ENCODE measurements around the gene CFAP100.

The CFAP100 gene

GRCh38 chr3:126401611-126402160, 7.0 kb downstream of the CFAP100 start:
- DNase-seq, result no peak
- no peaks in the 10 kb centered on the region for H3K4me1 ChIP-seq (ENCODE audit: control insufficient read depth, insufficient read depth, low read length, poor library complexity, severe bottlenecking)
- H3K4me3 ChIP-seq (ENCODE audit: insufficient read depth, low read depth, low read length, poor library complexity, severe bottlenecking), result no peak overlapping the region

GRCh38 chr3:126402178-126402577, 7.5 kb downstream of the CFAP100 start:
- DNase-seq, result no peak
- no peaks in the 10 kb centered on the region for H3K9me3 ChIP-seq (ENCODE audit: control insufficient read depth, low read length)
- H3K27me3 ChIP-seq (replicated peaks; ENCODE audit: control insufficient read depth, insufficient read depth, low read length, poor library complexity, severe bottlenecking), result no peaks in the 10 kb centered on the region
- H3K4me1 ChIP-seq (ENCODE audit: control insufficient read depth, insufficient read depth, low read length, poor library complexity, severe bottlenecking), result no peaks in the 10 kb centered on the region
- H3K36me3 ChIP-seq (ENCODE audit: control insufficient read depth, insufficient read depth, low read length), result no peaks in the 10 kb centered on the region
- H3K4me3 ChIP-seq (ENCODE audit: insufficient read depth, low read depth, low read length, poor library complexity, severe bottlenecking), result no peak overlapping the region
- no peak overlapping the region for H3K27ac ChIP-seq (ENCODE audit: insufficient read depth, low read length, poor library complexity, severe bottlenecking)

More at GRCh38 chr3:126401611-126402160, 7.0 kb downstream of the CFAP100 start:
- H3K27me3 ChIP-seq (replicated peaks; ENCODE audit: control insufficient read depth, insufficient read depth, low read length, poor library complexity, severe bottlenecking), result no peaks in the 10 kb centered on the region
- H3K9me3 ChIP-seq (ENCODE audit: control insufficient read depth, low read length), result no peaks in the 10 kb centered on the region
- no peak overlapping the region for H3K27ac ChIP-seq (ENCODE audit: insufficient read depth, low read length, poor library complexity, severe bottlenecking)
- H3K36me3 ChIP-seq (ENCODE audit: control insufficient read depth, insufficient read depth, low read length), result no peaks in the 10 kb centered on the region

GRCh38 chr3:126402666-126403302, 8.1 kb downstream of the CFAP100 start:
- no peaks in the 10 kb centered on the region for H3K27me3 ChIP-seq (replicated peaks; ENCODE audit: control insufficient read depth, insufficient read depth, low read length, poor library complexity, severe bottlenecking)
- no peak overlapping the region for H3K27ac ChIP-seq (ENCODE audit: insufficient read depth, low read length, poor library complexity, severe bottlenecking)
- DNase-seq, result no peak
- no peaks in the 10 kb centered on the region for H3K36me3 ChIP-seq (ENCODE audit: control insufficient read depth, insufficient read depth, low read length)
- no peaks in the 10 kb centered on the region for H3K9me3 ChIP-seq (ENCODE audit: control insufficient read depth, low read length)
- no peak overlapping the region for H3K4me3 ChIP-seq (ENCODE audit: insufficient read depth, low read depth, low read length, poor library complexity, severe bottlenecking)
- no peaks in the 10 kb centered on the region for H3K4me1 ChIP-seq (ENCODE audit: control insufficient read depth, insufficient read depth, low read length, poor library complexity, severe bottlenecking)

GRCh38 chr3:126406389-126407296, 11.9 kb downstream of the CFAP100 start:
- no peak for DNase-seq
- no peaks in the 10 kb centered on the region for H3K36me3 ChIP-seq (ENCODE audit: control insufficient read depth, insufficient read depth, low read length)
- H3K9me3 ChIP-seq (ENCODE audit: control insufficient read depth, low read length), result no peaks in the 10 kb centered on the region
- H3K4me3 ChIP-seq (ENCODE audit: insufficient read depth, low read depth, low read length, poor library complexity, severe bottlenecking), result no peak overlapping the region
- H3K27ac ChIP-seq (ENCODE audit: insufficient read depth, low read length, poor library complexity, severe bottlenecking), result no peak overlapping the region
- H3K27me3 ChIP-seq (replicated peaks; ENCODE audit: control insufficient read depth, insufficient read depth, low read length, poor library complexity, severe bottlenecking), result no peaks in the 10 kb centered on the region
- H3K4me1 ChIP-seq (ENCODE audit: control insufficient read depth, insufficient read depth, low read length, poor library complexity, severe bottlenecking), result no peaks in the 10 kb centered on the region

GRCh38 chr3:126407412-126408044, 12.8 kb downstream of the CFAP100 start:
- no peaks in the 10 kb centered on the region for H3K36me3 ChIP-seq (ENCODE audit: control insufficient read depth, insufficient read depth, low read length)
- no peak for DNase-seq

GRCh38 chr3:126408099-126408498, 13.4 kb downstream of the CFAP100 start:
- Histone ChIP-seq H3K27me3 (replicated peaks; ENCODE audit: control insufficient read depth, insufficient read depth, low read length, poor library complexity, severe bottlenecking) (no peaks in the 10 kb centered on the region), H3K36me3 (ENCODE audit: control insufficient read depth, insufficient read depth, low read length) (no peaks in the 10 kb centered on the region), H3K27ac (ENCODE audit: insufficient read depth, low read length, poor library complexity, severe bottlenecking) (no peak overlapping the region), H3K9me3 (ENCODE audit: control insufficient read depth, low read length) (no peaks in the 10 kb centered on the region), H3K4me3 (ENCODE audit: insufficient read depth, low read depth, low read length, poor library complexity, severe bottlenecking) (no peak overlapping the region), H3K4me1 (ENCODE audit: control insufficient read depth, insufficient read depth, low read length, poor library complexity, severe bottlenecking) (no peaks in the 10 kb centered on the region)
- DNase-seq, result no peak

More at GRCh38 chr3:126407412-126408044, 12.8 kb downstream of the CFAP100 start:
- no peaks in the 10 kb centered on the region for H3K9me3 ChIP-seq (ENCODE audit: control insufficient read depth, low read length)
- H3K4me1 ChIP-seq (ENCODE audit: control insufficient read depth, insufficient read depth, low read length, poor library complexity, severe bottlenecking), result no peaks in the 10 kb centered on the region
- H3K27ac ChIP-seq (ENCODE audit: insufficient read depth, low read length, poor library complexity, severe bottlenecking), result no peak overlapping the region
- H3K4me3 ChIP-seq (ENCODE audit: insufficient read depth, low read depth, low read length, poor library complexity, severe bottlenecking), result no peak overlapping the region
- no peaks in the 10 kb centered on the region for H3K27me3 ChIP-seq (replicated peaks; ENCODE audit: control insufficient read depth, insufficient read depth, low read length, poor library complexity, severe bottlenecking)

- no peaks in the 10 kb centered on the region for H3K4me1 ChIP-seq (ENCODE audit: control insufficient read depth, insufficient read depth, low read length, poor library complexity, severe bottlenecking)
- H3K27me3 ChIP-seq (replicated peaks; ENCODE audit: control insufficient read depth, insufficient read depth, low read length, poor library complexity, severe bottlenecking), result no peaks in the 10 kb centered on the region
- DNase-seq, result no peak
- no peak overlapping the region for H3K27ac ChIP-seq (ENCODE audit: insufficient read depth, low read length, poor library complexity, severe bottlenecking)
- no peaks in the 10 kb centered on the region for H3K9me3 ChIP-seq (ENCODE audit: control insufficient read depth, low read length)
- no peak overlapping the region for H3K4me3 ChIP-seq (ENCODE audit: insufficient read depth, low read depth, low read length, poor library complexity, severe bottlenecking)
- no peaks in the 10 kb centered on the region for H3K36me3 ChIP-seq (ENCODE audit: control insufficient read depth, insufficient read depth, low read length)
Measured at GRCh38 chr3:126412841-126413692, 18.4 kb downstream of the CFAP100 start.

- no peak overlapping the region for H3K4me3 ChIP-seq (ENCODE audit: insufficient read depth, low read depth, low read length, poor library complexity, severe bottlenecking)
- H3K36me3 ChIP-seq (ENCODE audit: control insufficient read depth, insufficient read depth, low read length), result no peaks in the 10 kb centered on the region
- H3K4me1 ChIP-seq (ENCODE audit: control insufficient read depth, insufficient read depth, low read length, poor library complexity, severe bottlenecking), result no peaks in the 10 kb centered on the region
- H3K9me3 ChIP-seq (ENCODE audit: control insufficient read depth, low read length), result no peaks in the 10 kb centered on the region
- H3K27me3 ChIP-seq (replicated peaks; ENCODE audit: control insufficient read depth, insufficient read depth, low read length, poor library complexity, severe bottlenecking), result no peaks in the 10 kb centered on the region
- H3K27ac ChIP-seq (ENCODE audit: insufficient read depth, low read length, poor library complexity, severe bottlenecking), result no peak overlapping the region
- no peak for DNase-seq
Measured at GRCh38 chr3:126413693-126414080, 19.0 kb downstream of the CFAP100 start.

GRCh38 chr3:126414406-126414805, 19.7 kb downstream of the CFAP100 start:
- no peak for DNase-seq
- Histone ChIP-seq H3K36me3 (ENCODE audit: control insufficient read depth, insufficient read depth, low read length) (no peaks in the 10 kb centered on the region), H3K27me3 (replicated peaks; ENCODE audit: control insufficient read depth, insufficient read depth, low read length, poor library complexity, severe bottlenecking) (no peaks in the 10 kb centered on the region), H3K27ac (ENCODE audit: insufficient read depth, low read length, poor library complexity, severe bottlenecking) (no peak overlapping the region), H3K9me3 (ENCODE audit: control insufficient read depth, low read length) (no peaks in the 10 kb centered on the region), H3K4me1 (ENCODE audit: control insufficient read depth, insufficient read depth, low read length, poor library complexity, severe bottlenecking) (no peaks in the 10 kb centered on the region), H3K4me3 (ENCODE audit: insufficient read depth, low read depth, low read length, poor library complexity, severe bottlenecking) (no peak overlapping the region)
